ENCODE data around the gene UBC. TPM values are rescaled to one million over a fixed set of nuclear protein-coding genes. Genes with fewer than 3 reads are reported as not detected.

The UBC gene
- total and polyA plus RNA-seq, 2 of the 4 experiments (the other 2 are of a cell fraction): 2,042 to 4,320 TPM

DNA sequence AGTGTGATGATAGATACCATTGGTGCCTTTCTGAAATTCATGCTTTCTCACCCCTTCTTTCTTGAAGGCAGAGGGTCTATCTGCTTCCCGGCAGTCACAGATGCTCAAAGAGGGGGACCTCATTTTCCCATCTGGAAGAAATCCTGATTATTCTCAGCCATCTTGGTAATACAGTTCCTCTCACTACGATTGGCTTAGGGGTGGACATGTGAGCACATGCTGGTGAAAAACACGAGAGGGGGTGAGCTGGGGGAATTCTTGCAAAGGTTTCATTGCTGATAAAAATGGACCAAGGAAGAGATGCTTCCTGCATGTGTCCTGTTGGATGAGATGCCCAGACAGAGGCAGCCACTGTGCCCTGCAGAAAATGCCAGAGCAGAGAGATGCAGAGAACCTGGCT is 37.0 kb downstream of the UBC start:
- Histone ChIP-seq H3K4ac (ENCODE audit: low read depth, low read length) (no peak overlapping the region), H3K27ac (ENCODE audit: insufficient read depth, low read length) (no peak overlapping the region), H3K18ac (ENCODE audit: low read depth, low read length) (no peak overlapping the region), H3K9me1 (ENCODE audit: insufficient read depth, low read length) (peaks cover 3% of the 10 kb centered on the region; the same call in 1 of the 2 replicates), H2BK20ac (ENCODE audit: low read depth, low read length) (no peak overlapping the region), H2BK120ac (ENCODE audit: low read depth, low read length) (no peak overlapping the region), H3K4me2 (ENCODE audit: low read depth, low read length) (no peak overlapping the region), H3K4me3 (ENCODE audit: insufficient read depth, low read depth, low read length) (no peak overlapping the region), H2AFZ (replicated peaks; ENCODE audit: low read length, poor library complexity) (peak overlapping the region; percentile 17), H4K8ac (ENCODE audit: low read depth in 2 of 2, low read length in 2 of 2) (no peak overlapping the region), H3K36me3 (ENCODE audit: control insufficient read depth, insufficient read depth, low read length) (no peaks in the 10 kb centered on the region), H2BK15ac (ENCODE audit: low read depth, low read length) (no peak overlapping the region), H2AK9ac (replicated peaks; ENCODE audit: low read depth, low read length, poor library complexity) (no peak overlapping the region), H3K79me1 (ENCODE audit: low read depth in 1 of 2, low read length in 2 of 2) (no peaks in the 10 kb centered on the region), H3K27me3 (ENCODE audit: control insufficient read depth, insufficient read depth, low read length) (0 out of 2 replicates have a peak, but pooled peaks cover under 1% of the 10 kb centered on the region), H3K56ac (ENCODE audit: extremely low read depth, insufficient read depth, low read length) (no peak overlapping the region), H3K23ac (ENCODE audit: low read depth, low read length) (no peak overlapping the region), H3K9ac (ENCODE audit: low read depth, low read length) (no peak overlapping the region), H4K91ac (ENCODE audit: insufficient read depth, low read depth, low read length) (no peak overlapping the region), H2BK5ac (ENCODE audit: low read depth, low read length, poor library complexity, severe bottlenecking) (no peak overlapping the region), H3K14ac (replicated peaks; ENCODE audit: low read depth, low read length) (no peak overlapping the region), H4K20me1 (ENCODE audit: insufficient read depth, low read length) (no peaks in the 10 kb centered on the region), H4K5ac (ENCODE audit: low read depth, low read length) (no peak overlapping the region), H2AK5ac (ENCODE audit: low read depth, low read length) (no peak overlapping the region), H3K9me3 (ENCODE audit: control insufficient read depth, insufficient read depth, low read length) (no peaks in the 10 kb centered on the region), H3K4me1 (ENCODE audit: control insufficient read depth, insufficient read depth, low read length) (peaks cover 6% of the 10 kb centered on the region; the same call in 1 of the 2 replicates)
- TF ChIP-seq, protein P1, sequence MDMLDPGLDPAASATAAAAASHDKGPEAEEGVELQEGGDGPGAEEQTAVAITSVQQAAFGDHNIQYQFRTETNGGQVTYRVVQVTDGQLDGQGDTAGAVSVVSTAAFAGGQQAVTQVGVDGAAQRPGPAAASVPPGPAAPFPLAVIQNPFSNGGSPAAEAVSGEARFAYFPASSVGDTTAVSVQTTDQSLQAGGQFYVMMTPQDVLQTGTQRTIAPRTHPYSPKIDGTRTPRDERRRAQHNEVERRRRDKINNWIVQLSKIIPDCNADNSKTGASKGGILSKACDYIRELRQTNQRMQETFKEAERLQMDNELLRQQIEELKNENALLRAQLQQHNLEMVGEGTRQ (IDR thresholded peaks at IDR 0.05; ENCODE audit: low read depth, low read length): peak; percentile 48; the same call in 1 of the 2 replicates
- no peak for TF ChIP-seq BHLHE40 (IDR thresholded peaks at IDR 0.05; ENCODE audit: low read depth, low read length)
- TF ChIP-seq POLR2A (IDR thresholded peaks at IDR 0.05; ENCODE audit: low read depth, low read length): no peak
- no TSS peak for BruUV-seq (replicated peaks)
- DNase-seq (no peak), ATAC-seq (ENCODE audit: low read depth) (no peak)
- in situ Hi-C loops (cut with MboI; ENCODE audit: low sequenced_read_pairs) (no loop called here), intact Hi-C loops (cut with micrococcal nuclease) (no loop called here), dilution Hi-C loops (cut with HindIII; ENCODE audit: low sequenced_read_pairs, unreplicated experiment) (no loop called here)
- ChIA-PET CTCF (no interaction called here), POLR2A (ENCODE audit: unreplicated experiment) (no interaction called here)
- WGBS, 2 experiments (ENCODE audit: extremely low coverage in 2 of 2, insufficient read length in 1 of 2): 60% methylated on average over 1 of the region's 3 CpGs; no CpG with 5 or more reads in 1 of the 2 experiments
